ENCODE results near the gene PLCB3.

The PLCB3 gene

DNA sequence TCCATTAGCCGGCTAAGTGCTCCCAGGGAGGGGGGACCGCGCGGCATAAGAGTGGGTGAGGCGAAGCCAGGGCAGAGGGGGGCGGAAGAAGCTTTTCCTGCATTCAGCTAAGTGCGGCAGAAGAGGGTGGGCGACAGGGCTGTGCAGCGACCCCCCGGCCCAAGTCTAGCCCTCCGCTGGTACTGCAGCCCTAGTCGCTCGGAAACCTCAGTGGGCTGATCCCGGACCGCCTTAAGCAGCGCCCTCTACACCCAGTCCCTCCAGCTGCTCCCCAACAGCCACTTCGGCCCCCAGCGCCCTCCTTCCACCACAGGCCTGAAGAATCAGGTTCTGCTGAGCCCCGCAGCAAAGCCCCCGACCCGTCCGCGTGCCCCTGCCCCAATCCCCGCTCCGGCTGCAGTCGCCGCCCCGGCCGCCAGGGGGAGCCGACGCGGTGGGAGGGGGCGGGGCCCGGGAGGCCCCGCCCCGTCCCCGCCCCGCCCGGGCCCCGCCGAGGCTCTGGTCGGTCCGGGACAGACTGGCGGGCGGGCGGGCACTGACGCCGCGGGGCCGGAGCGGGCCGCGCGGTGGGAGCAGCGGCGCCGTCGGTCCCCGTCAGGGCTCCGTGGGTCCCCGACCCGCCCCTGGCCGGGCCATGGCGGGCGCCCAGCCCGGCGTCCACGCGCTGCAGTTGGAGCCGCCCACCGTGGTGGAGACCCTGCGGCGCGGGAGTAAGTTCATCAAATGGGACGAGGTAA, at the start of gene PLCB3:
PLCB3 (plus strand) TSS at position 515 of the 737 bp plus-strand sequence; CDS start at position 635, 120 bp downstream.
- peak; percentile 64 for DNase-seq (ENCODE audit: low read depth)

- no peak for DNase-seq (ENCODE audit: low read depth)
Measured at GRCh38 chr11:64201543-64201942, 49.8 kb upstream of the PLCB3 start.

- DNase-seq (ENCODE audit: low read depth), result no peak
Measured at GRCh38 chr11:64202992-64203391, 48.3 kb upstream of the PLCB3 start.

DNA sequence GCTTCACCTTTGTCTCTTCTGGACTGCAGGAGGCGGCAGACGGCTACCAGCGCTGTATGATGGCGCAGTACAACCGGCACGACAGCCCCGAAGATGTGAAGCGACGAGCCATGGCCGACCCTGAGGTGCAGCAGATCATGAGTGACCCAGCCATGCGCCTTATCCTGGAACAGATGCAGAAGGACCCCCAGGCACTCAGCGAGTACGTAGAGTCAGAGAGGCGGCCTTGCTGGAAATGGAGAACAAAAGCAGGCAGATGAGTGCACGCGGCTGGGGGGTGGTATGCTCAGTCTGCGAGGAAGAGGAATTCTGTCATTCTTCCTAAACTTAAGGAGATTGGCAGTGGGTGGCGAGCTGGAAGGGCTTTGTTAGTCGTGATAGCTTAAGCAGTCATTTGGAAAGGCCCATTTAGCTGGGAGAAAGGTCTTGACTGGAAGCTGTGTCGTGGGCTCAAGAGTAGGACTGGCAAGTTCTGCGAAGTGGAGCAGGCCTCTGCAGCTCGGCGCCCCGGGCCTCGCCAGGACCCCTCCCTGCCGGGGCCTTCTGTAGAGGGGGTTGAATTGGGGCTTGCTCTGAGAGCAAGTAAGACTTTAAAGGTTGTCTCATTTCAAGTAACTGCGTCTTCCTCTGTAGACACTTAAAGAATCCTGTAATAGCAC, 47.8 kb upstream of the PLCB3 start:
- no peak for DNase-seq (ENCODE audit: low read depth)

DNA sequence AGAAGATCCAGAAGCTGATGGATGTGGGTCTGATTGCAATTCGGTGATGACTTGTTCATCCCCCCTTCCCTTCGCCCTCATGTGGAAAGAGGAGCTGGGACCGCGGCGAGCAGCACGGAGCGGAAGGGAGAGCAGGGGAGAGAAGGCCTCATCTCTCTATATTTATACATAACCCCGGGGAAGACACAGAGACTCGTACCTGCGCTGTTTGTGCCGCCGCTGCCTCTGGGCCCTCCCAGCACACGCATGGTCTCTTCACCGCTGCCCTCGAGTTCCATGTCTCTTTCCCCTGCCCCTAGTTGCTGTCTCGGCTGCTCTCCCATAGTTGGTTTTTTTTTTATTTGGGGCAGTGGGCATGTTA, 47.3 kb upstream of the PLCB3 start:
- no peak for DNase-seq (ENCODE audit: low read depth)

- DNase-seq (ENCODE audit: low read depth), result peak; percentile 80
Measured at GRCh38 chr11:64204464-64204989, 46.8 kb upstream of the PLCB3 start.

DNA sequence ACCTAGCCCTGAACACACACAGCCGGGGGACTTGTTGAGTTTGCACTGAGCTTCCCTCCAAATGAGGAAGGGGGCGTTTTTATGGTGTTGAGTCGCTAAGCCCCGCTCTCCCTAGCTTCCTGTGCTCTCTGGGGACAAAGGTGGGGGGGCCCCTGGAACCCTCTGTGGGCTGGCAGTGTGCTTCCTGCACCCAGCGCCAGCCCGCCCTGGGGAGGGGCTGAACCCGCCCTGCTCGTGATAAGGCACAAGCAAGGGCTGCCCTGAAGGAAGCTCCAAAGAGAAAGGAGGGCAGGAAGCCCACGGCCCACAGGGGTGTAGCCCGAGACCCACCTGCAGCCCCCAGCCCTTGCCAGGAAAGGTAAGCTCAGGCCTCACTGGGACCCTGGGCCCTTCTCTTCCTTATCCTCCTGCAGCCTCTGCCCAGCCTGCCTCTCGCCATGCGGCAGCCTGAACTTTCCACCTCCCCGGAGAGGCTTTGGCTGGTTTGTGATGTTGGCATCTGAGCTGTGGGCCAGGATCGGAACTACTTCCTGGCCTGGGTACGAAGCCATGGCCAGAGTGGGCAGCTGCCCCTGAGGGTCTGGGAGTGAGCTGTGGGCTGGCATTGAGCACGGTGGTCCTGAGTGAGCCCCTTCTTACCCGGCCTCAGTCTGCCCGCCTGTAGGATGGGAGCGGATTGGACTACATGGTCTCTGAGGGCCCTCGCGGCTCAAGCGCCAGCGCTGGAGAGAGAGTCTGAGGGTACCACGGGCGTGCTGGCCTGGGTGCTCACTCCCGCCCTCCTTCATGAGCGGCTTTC, 44.7 kb upstream of the PLCB3 start, which contains the start of gene FERMT3:
FERMT3 (plus strand) TSS at position 265 of the 799 bp plus-strand sequence. CDS start 644 bp downstream, outside the sequence.
- DNase-seq (ENCODE audit: low read depth), result peak; percentile 57

GRCh38 chr11:64207256-64208085, 43.9 kb upstream of the PLCB3 start:
- peak; percentile 58 for DNase-seq (ENCODE audit: low read depth)

GRCh38 chr11:64208086-64208795, 43.1 kb upstream of the PLCB3 start:
- no peak for DNase-seq (ENCODE audit: low read depth)

GRCh38 chr11:64208796-64209562, 42.4 kb upstream of the PLCB3 start:
- DNase-seq (ENCODE audit: low read depth), result no peak

DNA sequence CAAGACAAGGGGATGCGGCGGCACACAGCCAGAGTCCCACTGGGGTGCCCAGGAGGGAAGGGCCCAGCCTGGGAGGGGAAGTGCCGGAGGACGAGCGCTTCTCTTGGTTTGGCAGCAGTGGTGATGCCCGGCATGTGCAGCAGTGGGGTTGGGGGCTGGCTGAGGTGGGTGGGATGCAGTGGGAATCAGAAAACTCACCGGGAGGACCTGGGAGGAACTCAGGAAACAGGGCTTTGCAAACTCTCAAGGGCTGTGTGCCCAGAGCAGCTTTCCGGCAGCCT, 41.8 kb upstream of the PLCB3 start:
- no peak for DNase-seq (ENCODE audit: low read depth)

GRCh38 chr11:64210301-64211020, 40.9 kb upstream of the PLCB3 start:
- no peak for DNase-seq (ENCODE audit: low read depth)

GRCh38 chr11:64211181-64211872, 40.0 kb upstream of the PLCB3 start:
- DNase-seq (ENCODE audit: low read depth), result no peak

DNA sequence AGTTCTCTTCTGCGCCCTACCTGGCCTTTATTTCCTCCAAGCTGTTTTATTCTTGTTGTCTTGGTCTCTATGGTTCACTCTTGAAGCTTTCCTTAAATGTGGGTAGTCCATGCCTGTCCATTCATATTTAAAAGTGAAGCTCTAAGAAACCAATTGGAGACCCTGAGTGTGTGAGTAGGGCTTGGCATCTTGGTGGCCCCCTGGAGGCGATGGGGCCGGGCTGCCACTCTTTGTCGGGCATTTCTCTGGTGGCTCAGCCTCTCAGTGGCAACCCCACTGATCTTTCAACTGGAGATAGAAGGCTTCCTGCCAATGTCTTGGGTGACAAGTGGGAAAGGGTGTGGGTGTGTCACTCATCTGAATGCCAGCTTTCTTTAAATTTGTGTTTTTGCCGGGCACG, 34.5 kb upstream of the PLCB3 start:
- no peak for DNase-seq (ENCODE audit: low read depth)

DNA sequence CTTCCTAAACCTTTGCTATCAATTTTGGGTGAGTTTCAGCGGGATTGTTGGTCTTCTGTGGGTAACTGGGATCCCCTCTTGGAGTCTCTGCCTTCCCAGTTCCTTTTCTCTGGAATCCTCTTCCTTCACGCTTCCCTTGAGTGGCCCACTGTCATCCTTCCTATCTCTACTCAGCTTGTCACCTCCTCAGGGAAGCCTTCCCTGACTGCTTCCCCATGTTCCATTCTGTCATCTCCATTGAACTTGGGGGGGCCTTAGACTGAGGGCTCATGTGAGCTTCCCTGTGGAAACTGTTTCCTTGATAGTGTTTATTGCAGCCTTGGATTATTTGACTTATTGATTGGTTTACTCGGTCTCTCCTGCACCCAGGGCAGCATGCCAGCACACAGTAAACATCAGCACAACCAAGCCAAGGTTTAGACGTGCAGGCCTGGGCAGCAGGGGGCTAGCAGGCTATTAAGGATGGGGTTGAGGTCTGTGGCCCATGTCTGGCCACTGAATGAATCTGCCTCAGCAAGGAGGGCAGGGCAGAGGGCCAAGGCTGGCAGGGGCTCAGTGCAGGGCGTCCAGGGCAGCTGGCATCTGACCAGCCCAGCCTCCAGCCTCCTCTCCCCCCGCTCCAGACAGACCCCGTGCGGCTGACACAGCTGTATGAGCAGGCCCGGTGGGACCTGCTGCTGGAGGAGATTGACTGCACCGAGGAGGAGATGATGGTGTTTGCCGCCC, 32.5 kb upstream of the PLCB3 start:
- no peak for DNase-seq (ENCODE audit: low read depth)

GRCh38 chr11:64219354-64219684, 32.0 kb upstream of the PLCB3 start:
- DNase-seq (ENCODE audit: low read depth), result no peak

GRCh38 chr11:64219755-64220154, 31.6 kb upstream of the PLCB3 start:
- DNase-seq (ENCODE audit: low read depth), result no peak

DNA sequence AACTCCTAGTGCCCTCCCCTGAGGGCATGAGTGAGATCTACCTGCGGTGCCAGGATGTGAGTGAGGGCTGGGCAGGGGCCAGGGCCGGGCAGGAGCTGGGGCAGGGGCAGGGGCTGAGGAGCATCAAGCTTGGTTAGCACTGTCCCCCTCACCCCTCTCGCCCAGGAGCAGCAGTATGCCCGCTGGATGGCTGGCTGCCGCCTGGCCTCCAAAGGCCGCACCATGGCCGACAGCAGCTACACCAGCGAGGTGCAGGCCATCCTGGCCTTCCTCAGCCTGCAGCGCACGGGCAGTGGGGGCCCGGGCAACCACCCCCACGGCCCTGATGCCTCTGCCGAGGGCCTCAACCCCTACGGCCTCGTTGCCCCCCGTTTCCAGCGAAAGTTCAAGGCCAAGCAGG, 31.1 kb upstream of the PLCB3 start:
- no peak for DNase-seq (ENCODE audit: low read depth)

DNA sequence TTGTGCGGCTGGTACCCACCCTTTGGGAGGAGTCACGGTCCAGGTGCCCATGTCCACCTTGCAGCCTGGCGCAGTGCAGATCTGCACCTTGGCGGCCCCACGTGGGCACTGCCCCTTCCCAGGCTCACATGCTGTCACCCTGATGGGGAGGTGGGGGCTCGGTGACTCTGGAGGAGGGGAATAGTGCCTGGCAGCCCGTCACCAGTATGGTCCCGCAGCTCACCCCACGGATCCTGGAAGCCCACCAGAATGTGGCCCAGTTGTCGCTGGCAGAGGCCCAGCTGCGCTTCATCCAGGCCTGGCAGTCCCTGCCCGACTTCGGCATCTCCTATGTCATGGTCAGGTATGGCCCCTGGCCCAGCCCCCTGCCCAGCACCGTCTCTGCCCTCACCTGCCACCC, 30.5 kb upstream of the PLCB3 start:
- no peak for DNase-seq (ENCODE audit: low read depth)
